HUDEP-2 (cell line): ENCODE data around the gene SLC66A2.
"Not testable (repeated sequence)": the region's sequence is repeated elsewhere in the genome, so short reads cannot be mapped to it uniquely, and the experiment has no call there.

Experiments used
- DNase-seq, 76 experiments: peaks; one replicate each; lab custom pipeline; 2025; ENCODE audit not compliant: unreplicated experiment in 76 of 76; lab: John Stamatoyannopoulos, UW

The SLC66A2 gene

GRCh38 chr18:79869591-79870300 lies 81.7 kb downstream of the SLC66A2 start:
- DNase-seq, result no peak

- no peak for DNase-seq
Measured at GRCh38 chr18:79868811-79869541, 82.5 kb downstream of the SLC66A2 start.

- DNase-seq, result no peak
Measured at GRCh38 chr18:79868168-79868784, 83.2 kb downstream of the SLC66A2 start.

GRCh38 chr18:79867666-79868065 lies 83.8 kb downstream of the SLC66A2 start:
- no peak for DNase-seq

DNA sequence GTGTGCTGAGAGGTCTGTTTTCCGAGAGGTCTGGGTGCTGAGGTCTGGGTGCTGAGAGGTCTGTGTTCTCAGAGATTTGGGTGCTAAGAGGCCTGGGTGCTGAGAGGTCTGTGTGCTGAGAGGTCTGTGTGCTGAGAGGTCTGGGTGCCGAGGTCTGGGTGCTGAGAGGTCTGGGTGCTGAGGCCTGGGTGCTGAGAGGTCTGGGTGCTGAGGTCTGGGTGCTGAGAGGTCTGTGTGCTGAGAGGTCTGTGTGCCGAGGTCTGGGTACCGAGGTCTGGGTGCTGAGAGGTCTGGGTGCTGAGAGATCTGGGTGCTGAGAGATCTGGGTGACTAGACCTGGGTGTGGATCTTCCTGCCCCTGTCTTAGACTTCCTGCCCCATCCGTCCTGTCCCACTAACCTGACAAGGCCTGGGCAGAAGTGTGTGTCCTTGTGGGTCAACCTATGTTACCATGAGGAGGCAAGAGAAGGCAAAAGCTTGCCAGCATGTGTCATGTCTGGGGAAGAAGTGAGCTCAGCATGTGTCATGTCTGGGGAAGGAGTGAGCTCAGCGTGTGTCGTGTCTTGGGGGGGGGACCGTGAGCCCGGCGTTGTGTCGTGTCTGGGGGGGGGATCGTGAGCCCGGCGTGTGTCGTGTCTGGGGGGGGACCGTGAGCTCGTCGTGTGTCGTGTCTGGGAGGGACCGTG lies 84.4 kb downstream of the SLC66A2 start:
- no peak for DNase-seq

DNA sequence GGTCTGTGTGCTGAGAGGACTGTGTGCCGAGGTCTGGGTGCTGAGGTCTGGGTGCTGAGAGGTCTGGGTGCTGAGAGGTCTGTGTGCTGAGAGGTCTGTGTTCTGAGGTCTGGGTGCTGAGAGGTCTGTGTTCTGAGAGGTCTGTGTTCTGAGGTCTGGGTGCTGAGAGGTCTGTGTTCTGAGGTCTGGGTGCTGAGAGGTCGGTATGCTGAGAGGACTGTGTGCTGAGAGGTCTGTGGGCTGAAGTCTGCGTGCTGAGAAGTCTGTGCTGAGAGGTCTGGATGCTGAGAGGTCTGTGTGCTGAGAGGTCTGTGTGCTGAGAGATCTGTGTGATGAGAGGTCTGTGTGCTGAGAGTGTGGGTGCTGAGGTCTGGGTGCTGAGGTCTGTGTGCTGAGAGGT lies 85.5 kb downstream of the SLC66A2 start:
- not testable (repeated sequence) for DNase-seq

- not testable (repeated sequence) for DNase-seq
Measured at GRCh38 chr18:79864955-79865354, 86.5 kb downstream of the SLC66A2 start.

DNA sequence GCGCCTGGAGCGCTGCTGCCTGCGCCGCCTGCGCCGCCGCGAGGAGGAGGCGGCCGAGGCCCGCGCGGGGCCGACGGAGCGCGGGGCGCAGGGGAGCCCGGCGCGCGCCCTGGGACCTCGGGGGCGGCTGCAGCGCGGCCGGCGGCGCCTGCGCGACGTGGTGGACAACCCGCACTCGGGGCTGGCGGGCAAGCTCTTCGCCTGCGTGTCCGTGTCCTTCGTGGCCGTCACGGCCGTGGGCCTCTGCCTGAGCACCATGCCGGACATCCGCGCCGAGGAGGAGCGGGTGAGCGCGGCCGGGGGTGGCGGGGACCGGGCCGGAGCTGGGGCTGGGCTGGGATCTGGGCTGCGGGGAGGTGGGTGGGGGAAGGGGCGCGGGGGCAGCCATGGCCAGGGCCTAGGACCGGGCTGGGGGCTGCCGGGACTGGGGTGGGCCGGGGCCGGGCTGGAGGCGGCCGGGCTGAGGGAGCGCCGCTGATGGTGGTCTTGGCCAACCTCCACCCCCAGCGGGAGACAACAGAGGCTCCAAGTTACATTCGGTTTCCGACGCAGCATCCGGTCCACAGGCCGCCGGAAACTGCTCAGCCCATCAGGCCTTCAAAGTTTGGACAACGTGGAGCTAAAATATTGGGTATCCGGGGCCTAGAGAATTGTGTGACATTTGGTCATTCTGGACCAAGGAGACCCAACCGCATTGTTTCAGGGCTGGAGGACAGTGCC lies 87.3 kb downstream of the SLC66A2 start:
- DNase-seq, result no peak

- no peak for DNase-seq
Measured at GRCh38 chr18:79863161-79864005, 88.1 kb downstream of the SLC66A2 start.

DNA sequence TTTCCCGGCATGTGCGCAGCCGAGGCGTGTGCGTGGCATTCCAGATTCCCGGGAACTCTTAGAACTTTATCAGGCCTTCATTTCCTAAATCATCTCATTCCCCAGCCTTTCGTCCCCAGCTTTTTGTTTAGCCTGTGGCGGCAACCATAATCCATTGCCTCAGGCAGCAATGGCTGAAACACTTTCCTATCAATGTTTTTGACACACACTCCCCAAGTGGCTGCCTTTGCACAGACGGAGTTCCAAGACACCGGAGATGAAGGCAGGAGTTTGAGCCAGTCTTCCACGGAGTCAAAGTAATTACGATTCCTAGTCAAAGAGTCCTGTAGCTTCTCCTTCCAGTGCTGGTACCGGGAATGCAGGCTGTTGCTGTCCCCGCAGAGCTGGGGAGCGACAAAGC lies 88.9 kb downstream of the SLC66A2 start:
- no peak for DNase-seq

- no peak for DNase-seq
Measured at GRCh38 chr18:79861687-79862086, 89.8 kb downstream of the SLC66A2 start.

DNA sequence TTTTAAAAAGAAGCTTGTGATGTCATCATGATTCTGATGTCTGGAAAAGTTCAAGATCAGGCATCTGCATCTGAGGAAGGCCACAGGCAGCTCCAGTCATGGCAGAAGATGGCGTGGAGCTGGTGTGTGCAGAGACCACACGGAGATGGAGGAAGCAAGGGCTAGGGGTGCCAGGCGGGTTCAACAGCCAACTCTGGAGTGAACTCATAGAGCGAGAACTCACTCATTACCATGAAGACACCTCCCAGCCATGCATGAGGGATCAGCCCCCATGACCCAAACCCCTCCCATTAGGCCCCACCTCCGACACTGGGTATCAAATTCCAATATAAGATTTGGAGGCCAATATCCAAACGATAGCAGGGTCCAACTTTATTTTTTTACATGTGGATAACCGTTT lies 92.1 kb downstream of the SLC66A2 start:
- DNase-seq, result no peak

DNA sequence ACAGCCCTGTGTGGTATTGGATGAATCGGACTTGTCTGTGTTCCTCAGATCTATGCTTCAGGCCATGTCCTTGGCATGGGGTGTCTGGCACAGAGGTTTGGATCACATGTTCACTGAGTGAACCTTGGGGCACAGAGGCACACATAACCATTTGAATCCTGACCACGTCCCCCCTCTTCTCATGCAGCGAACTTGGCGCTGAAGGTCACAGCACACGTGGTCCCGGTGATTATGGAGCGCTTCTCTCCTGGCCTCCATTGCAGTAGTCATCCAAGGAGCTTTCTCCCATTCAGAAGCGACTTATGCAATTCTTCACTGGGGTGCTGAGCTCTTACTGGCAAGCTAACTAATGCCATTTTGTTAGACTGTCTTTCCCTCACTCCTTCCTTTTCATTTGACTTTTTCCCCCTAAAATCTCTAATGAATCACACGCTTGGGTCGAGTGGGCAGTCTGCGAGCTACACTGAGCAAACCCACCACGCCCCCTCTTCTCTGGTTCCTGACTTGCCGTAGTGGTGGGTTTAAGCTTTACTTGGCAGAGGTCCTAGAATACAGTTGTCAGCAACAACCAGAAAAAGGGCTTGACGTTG lies 94.3 kb downstream of the SLC66A2 start:
- DNase-seq, result no peak

DNA sequence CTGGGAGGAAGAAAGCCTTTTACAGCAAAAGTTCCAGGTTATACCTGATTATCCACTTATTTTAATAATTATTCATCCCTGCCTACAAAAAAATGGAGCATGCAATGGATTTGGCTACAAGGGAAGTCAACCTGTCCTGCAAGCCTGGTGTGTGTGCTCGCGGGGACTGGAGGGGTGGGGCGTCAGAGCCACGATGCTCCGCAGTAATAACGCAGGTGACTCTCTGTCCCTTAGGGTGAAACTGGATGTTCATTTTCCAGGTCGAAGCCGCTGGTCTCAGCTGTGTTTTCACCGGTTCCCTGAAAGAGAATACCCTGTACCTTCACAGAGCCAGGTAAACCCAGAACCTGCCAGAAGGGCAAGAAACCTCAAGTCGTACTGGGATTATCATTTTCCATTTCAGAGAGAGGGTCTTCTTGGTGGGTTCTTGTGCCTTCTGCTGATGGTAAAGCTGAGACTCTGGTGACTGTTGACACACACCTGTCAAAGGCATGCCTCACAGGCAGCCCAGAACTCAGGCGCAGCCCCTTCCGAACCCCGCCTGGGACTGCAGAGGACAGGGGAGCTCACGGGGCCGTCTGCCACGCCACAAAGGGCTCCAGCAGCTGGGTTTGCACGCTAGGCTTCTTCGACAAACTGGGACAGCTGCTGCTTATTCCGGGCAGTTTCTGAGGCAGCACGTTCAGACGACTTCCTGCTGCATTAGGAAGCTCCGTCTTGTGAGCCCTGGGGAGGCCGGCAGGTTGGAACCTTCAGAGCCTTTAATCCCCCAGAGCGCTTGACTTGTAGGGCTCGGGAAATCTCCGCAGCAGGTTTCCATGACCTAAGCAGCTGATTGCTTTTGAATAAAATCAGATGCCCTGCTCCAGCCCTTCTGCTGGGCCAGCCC lies 95.1 kb downstream of the SLC66A2 start:
- no peak for DNase-seq

- no peak for DNase-seq
Measured at GRCh38 chr18:79855147-79855933, 96.1 kb downstream of the SLC66A2 start.

GRCh38 chr18:79853993-79854364 lies 97.5 kb downstream of the SLC66A2 start:
- DNase-seq, result no peak

DNA sequence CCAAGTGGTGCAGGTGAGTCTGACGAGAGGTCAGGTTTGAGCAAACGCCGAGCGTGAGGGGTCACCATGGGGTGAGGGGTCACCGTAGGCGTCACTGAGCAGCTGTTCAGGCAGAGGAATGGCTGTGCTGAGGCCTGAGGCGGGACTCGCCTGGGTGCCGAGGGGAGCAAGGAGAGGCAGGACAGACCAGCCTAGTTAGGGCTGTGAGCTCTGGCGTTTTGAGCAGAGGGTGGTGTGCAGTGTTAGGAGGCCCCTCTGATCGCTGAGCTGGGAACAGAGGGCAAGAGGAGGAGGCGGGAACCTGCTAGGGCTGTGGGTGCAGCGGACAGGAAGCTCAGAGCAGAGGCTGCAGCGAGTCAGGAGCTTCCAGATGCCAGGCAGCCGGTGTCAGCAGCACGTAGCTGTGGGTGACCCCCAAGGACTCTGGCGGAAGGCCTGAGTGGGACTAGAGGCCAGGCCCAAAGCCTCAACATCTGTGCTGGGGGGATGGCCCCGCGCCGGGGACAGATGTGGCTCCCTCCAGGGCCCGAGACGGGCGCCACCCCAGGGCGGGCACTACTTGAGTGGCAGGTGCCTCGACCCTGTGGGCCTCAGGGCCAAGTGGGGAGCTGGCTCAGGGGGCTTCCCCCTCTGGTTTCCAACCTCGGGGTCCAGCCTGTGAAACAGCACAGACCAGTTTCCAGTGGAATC lies 98.0 kb downstream of the SLC66A2 start:
- no peak for DNase-seq
